Measurements from ENCODE around the gene TAMALIN.
A peak's percentile ranks its signal among the peaks of the same experiment; 100 is the strongest.
"Not testable (repeated sequence)": the region's sequence is repeated elsewhere in the genome, so short reads cannot be mapped to it uniquely, and the experiment has no call there.

The TAMALIN gene

GRCh38 chr12:51973560-51973959, 33.2 kb upstream of the TAMALIN start:
- ATAC-seq (replicated peaks) (no peak), DNase-seq (no peak)
- H3K36me3 Mint-ChIP-seq: peaks cover 16 to 24% of the 10 kb centered on the region in 2 donors
- peaks cover 54 to 73% of the 10 kb centered on the region in 2 donors for H3K4me1 Mint-ChIP-seq
- no peak overlapping the region for H3K4me3 Mint-ChIP-seq
- H3K27me3 Mint-ChIP-seq: no peaks in the 10 kb centered on the region
- no peaks in the 10 kb centered on the region for H3K9me3 Mint-ChIP-seq
- no peak overlapping the region for H3K27ac Mint-ChIP-seq

- ATAC-seq (replicated peaks) (no peak), DNase-seq (no peak)
- no peak overlapping the region for H3K4me3 Mint-ChIP-seq
- peaks cover 21 to 24% of the 10 kb centered on the region in 2 donors for H3K36me3 Mint-ChIP-seq
- H3K27me3 Mint-ChIP-seq: no peaks in the 10 kb centered on the region
- no peaks in the 10 kb centered on the region for H3K9me3 Mint-ChIP-seq
- peaks cover 57 to 78% of the 10 kb centered on the region in 2 donors for H3K4me1 Mint-ChIP-seq
- H3K27ac Mint-ChIP-seq: no peak overlapping the region
Measured at GRCh38 chr12:51974646-51975045, 32.1 kb upstream of the TAMALIN start.

GRCh38 chr12:51975196-51975595, 31.6 kb upstream of the TAMALIN start:
- ATAC-seq (replicated peaks) (no peak), DNase-seq (no peak)
- H3K4me3 Mint-ChIP-seq: no peak overlapping the region
- no peak overlapping the region for H3K27ac Mint-ChIP-seq
- H3K9me3 Mint-ChIP-seq: no peaks in the 10 kb centered on the region
- H3K36me3 Mint-ChIP-seq: peaks cover 21 to 24% of the 10 kb centered on the region in 2 donors
- no peaks in the 10 kb centered on the region for H3K27me3 Mint-ChIP-seq
- H3K4me1 Mint-ChIP-seq: peaks cover 55 to 79% of the 10 kb centered on the region in 2 donors

- Mint-ChIP-seq H3K27ac (no peak overlapping the region), H3K4me1 (peaks cover 53 to 73% of the 10 kb centered on the region in 2 donors), H3K9me3 (no peaks in the 10 kb centered on the region), H3K27me3 (no peaks in the 10 kb centered on the region), H3K36me3 (peaks cover 25 to 28% of the 10 kb centered on the region in 2 donors), H3K4me3 (no peak overlapping the region)
- ATAC-seq (replicated peaks): peak in 1 of 2 donors; percentile 27
- no peak for DNase-seq
Measured at GRCh38 chr12:51976376-51977160, 30.2 kb upstream of the TAMALIN start.

GRCh38 chr12:51977320-51977753, 29.4 kb upstream of the TAMALIN start:
- H3K27me3 Mint-ChIP-seq: no peaks in the 10 kb centered on the region
- no peaks in the 10 kb centered on the region for H3K9me3 Mint-ChIP-seq
- peaks cover 25 to 34% of the 10 kb centered on the region in 2 donors for H3K36me3 Mint-ChIP-seq
- no peak overlapping the region for H3K4me3 Mint-ChIP-seq
- peaks cover 50 to 65% of the 10 kb centered on the region in 2 donors for H3K4me1 Mint-ChIP-seq
- no peak overlapping the region for H3K27ac Mint-ChIP-seq
- ATAC-seq (replicated peaks) (no peak), DNase-seq (no peak)

GRCh38 chr12:51979306-51979705, 27.4 kb upstream of the TAMALIN start:
- H3K27me3 Mint-ChIP-seq; H3K4me3 Mint-ChIP-seq; DNase-seq; H3K9me3 Mint-ChIP-seq; ATAC-seq (replicated peaks); H3K27ac Mint-ChIP-seq: not testable (repeated sequence)
- Mint-ChIP-seq H3K36me3 (peaks cover 29 to 40% of the 10 kb centered on the region in 2 donors), H3K4me1 (peaks cover 37 to 46% of the 10 kb centered on the region in 2 donors)

- Mint-ChIP-seq H3K9me3 (no peaks in the 10 kb centered on the region), H3K27me3 (no peaks in the 10 kb centered on the region), H3K4me3 (no peak overlapping the region), H3K36me3 (peaks cover 30 to 40% of the 10 kb centered on the region in 2 donors), H3K4me1 (peaks cover 27 to 37% of the 10 kb centered on the region in 2 donors), H3K27ac (peak overlapping the region; percentile 22)
- peak; percentile 54 for DNase-seq
- peak; percentile 86 to 90 for ATAC-seq (replicated peaks)
Measured at GRCh38 chr12:51980051-51980808, 26.5 kb upstream of the TAMALIN start.

GRCh38 chr12:51980809-51981127, 26.0 kb upstream of the TAMALIN start:
- Mint-ChIP-seq H3K36me3 (peaks cover 32 to 39% of the 10 kb centered on the region in 2 donors), H3K27me3 (no peaks in the 10 kb centered on the region), H3K27ac (no peak overlapping the region), H3K4me1 (peaks cover 22 to 31% of the 10 kb centered on the region in 2 donors), H3K4me3 (no peak overlapping the region), H3K9me3 (no peaks in the 10 kb centered on the region)
- ATAC-seq (replicated peaks) (no peak), DNase-seq (no peak)

GRCh38 chr12:51984657-51985056, 22.1 kb upstream of the TAMALIN start:
- H3K4me3 Mint-ChIP-seq: no peak overlapping the region
- peaks cover 10 to 14% of the 10 kb centered on the region in 2 donors for H3K4me1 Mint-ChIP-seq
- H3K36me3 Mint-ChIP-seq: peaks cover 20 to 26% of the 10 kb centered on the region in 2 donors
- H3K27me3 Mint-ChIP-seq: no peaks in the 10 kb centered on the region
- no peak for ATAC-seq (replicated peaks)
- no peak overlapping the region for H3K27ac Mint-ChIP-seq
- DNase-seq: no peak
- H3K9me3 Mint-ChIP-seq: no peaks in the 10 kb centered on the region

GRCh38 chr12:51985154-51985835, 21.5 kb upstream of the TAMALIN start:
- H3K27ac Mint-ChIP-seq: no peak overlapping the region
- peaks cover 19 to 26% of the 10 kb centered on the region in 2 donors for H3K36me3 Mint-ChIP-seq
- H3K27me3 Mint-ChIP-seq: no peaks in the 10 kb centered on the region
- no peaks in the 10 kb centered on the region for H3K9me3 Mint-ChIP-seq
- H3K4me1 Mint-ChIP-seq: peaks cover 6 to 7% of the 10 kb centered on the region in 2 donors
- DNase-seq: no peak
- no peak overlapping the region for H3K4me3 Mint-ChIP-seq
- ATAC-seq (replicated peaks): no peak

- H3K4me3 Mint-ChIP-seq: no peak overlapping the region
- H3K27ac Mint-ChIP-seq: no peak overlapping the region
- no peaks in the 10 kb centered on the region for H3K4me1 Mint-ChIP-seq
- DNase-seq (no peak), ATAC-seq (replicated peaks) (no peak)
- H3K9me3 Mint-ChIP-seq: no peaks in the 10 kb centered on the region
- H3K27me3 Mint-ChIP-seq: no peaks in the 10 kb centered on the region
- H3K36me3 Mint-ChIP-seq: peaks cover 15 to 21% of the 10 kb centered on the region in 2 donors
Measured at GRCh38 chr12:51986834-51987233, 19.9 kb upstream of the TAMALIN start.

GRCh38 chr12:51992246-51992645, 14.5 kb upstream of the TAMALIN start:
- H3K27ac Mint-ChIP-seq: no peak overlapping the region
- no peak for ATAC-seq (replicated peaks)

GRCh38 chr12:51994539-51994820, 12.3 kb upstream of the TAMALIN start:
- no peaks in the 10 kb centered on the region for H3K9me3 Mint-ChIP-seq
- H3K27me3 Mint-ChIP-seq: no peaks in the 10 kb centered on the region
- DNase-seq (no peak), ATAC-seq (replicated peaks) (no peak)
- peaks cover 5 to 20% of the 10 kb centered on the region in 2 donors for H3K36me3 Mint-ChIP-seq
- no peak overlapping the region for H3K27ac Mint-ChIP-seq
- H3K4me1 Mint-ChIP-seq: peaks cover 5 to 6% of the 10 kb centered on the region in 2 donors
- no peak overlapping the region for H3K4me3 Mint-ChIP-seq

More at GRCh38 chr12:51992246-51992645, 14.5 kb upstream of the TAMALIN start:
- Mint-ChIP-seq H3K9me3 (no peaks in the 10 kb centered on the region), H3K4me1 (peaks cover 4 to 5% of the 10 kb centered on the region in 2 donors), H3K27me3 (no peaks in the 10 kb centered on the region), H3K36me3 (peaks cover 5 to 17% of the 10 kb centered on the region in 2 donors), H3K4me3 (no peak overlapping the region)
- no peak for DNase-seq

- no peak for ATAC-seq (replicated peaks)
- DNase-seq: no peak
- Mint-ChIP-seq H3K4me1 (peaks cover 5 to 7% of the 10 kb centered on the region in 2 donors), H3K27ac (no peak overlapping the region), H3K27me3 (no peaks in the 10 kb centered on the region), H3K9me3 (no peaks in the 10 kb centered on the region), H3K4me3 (no peak overlapping the region), H3K36me3 (peaks cover 5 to 25% of the 10 kb centered on the region in 2 donors)
Measured at GRCh38 chr12:51994959-51995358, 11.8 kb upstream of the TAMALIN start.
